Measurements from ENCODE around the gene IL16. TPM values are rescaled to one million over a fixed set of nuclear protein-coding genes. Genes with fewer than 3 reads are reported as not detected.
A peak's percentile ranks its signal among the peaks of the same experiment; 100 is the strongest.
"Not testable (repeated sequence)": the region's sequence is repeated elsewhere in the genome, so short reads cannot be mapped to it uniquely, and the experiment has no call there.

The IL16 gene
- total RNA-seq (2014; rRNA removed), result not detected in 2 replicates
- polyA plus RNA-seq (2012), result 0.05 TPM

GRCh38 chr15:81196576-81197254, at the start of gene IL16:
Gene IL16 (plus strand): TSS chr15:81196879. CDS start chr15:81225400, 28,521 bp downstream.
- no peak for DNase-seq (ENCODE audit: low read depth)

- no peak for DNase-seq (ENCODE audit: low read depth)
Observed at GRCh38 chr15:81151389-81151788, 45.3 kb upstream of the IL16 start.

GRCh38 chr15:81152339-81152738, 44.3 kb upstream of the IL16 start:
- DNase-seq (ENCODE audit: low read depth), result no peak

- no peak for DNase-seq (ENCODE audit: low read depth)
Observed at GRCh38 chr15:81152799-81153198, 43.9 kb upstream of the IL16 start.

GRCh38 chr15:81155375-81156218, 41.1 kb upstream of the IL16 start:
- peak; percentile 47 for DNase-seq (ENCODE audit: low read depth)

GRCh38 chr15:81156324-81156723, 40.4 kb upstream of the IL16 start:
- DNase-seq (ENCODE audit: low read depth), result no peak

GRCh38 chr15:81157195-81157938, 39.3 kb upstream of the IL16 start:
- no peak for DNase-seq (ENCODE audit: low read depth)

GRCh38 chr15:81157939-81158223, 38.8 kb upstream of the IL16 start:
- DNase-seq (ENCODE audit: low read depth), result no peak

- DNase-seq (ENCODE audit: low read depth), result not testable (repeated sequence)
Observed at GRCh38 chr15:81158561-81158960, 38.1 kb upstream of the IL16 start.

GRCh38 chr15:81160312-81161159, 36.1 kb upstream of the IL16 start:
- DNase-seq (ENCODE audit: low read depth), result peak; percentile 87

- DNase-seq (ENCODE audit: low read depth), result no peak
Observed at GRCh38 chr15:81161160-81161673, 35.5 kb upstream of the IL16 start.

GRCh38 chr15:81161851-81162250, 34.8 kb upstream of the IL16 start:
- no peak for DNase-seq (ENCODE audit: low read depth)

GRCh38 chr15:81163961-81164800, 32.5 kb upstream of the IL16 start:
- no peak for DNase-seq (ENCODE audit: low read depth)

GRCh38 chr15:81165535-81165934, 31.1 kb upstream of the IL16 start:
- no peak for DNase-seq (ENCODE audit: low read depth)

GRCh38 chr15:81166636-81167305, 29.9 kb upstream of the IL16 start:
- no peak for DNase-seq (ENCODE audit: low read depth)

GRCh38 chr15:81168131-81168526, 28.6 kb upstream of the IL16 start:
- DNase-seq (ENCODE audit: low read depth), result no peak

GRCh38 chr15:81168644-81169043, 28.0 kb upstream of the IL16 start:
- no peak for DNase-seq (ENCODE audit: low read depth)

- no peak for DNase-seq (ENCODE audit: low read depth)
Observed at GRCh38 chr15:81170511-81170910, 26.2 kb upstream of the IL16 start.

GRCh38 chr15:81171286-81171685, 25.4 kb upstream of the IL16 start:
- DNase-seq (ENCODE audit: low read depth), result no peak
